Subcutaneous adipose tissue (tissue), 4 donors: ENCODE data around the gene CHST4. TPM values are rescaled to one million over a fixed set of nuclear protein-coding genes. Genes with fewer than 3 reads are reported as not detected.

Experiments used
- total RNA-seq, 4 donors: library from RNA; depleted of rRNA; stranded (reverse); fragments of >200 nt; gene quantifications; one replicate each; pipeline ENCODE4 v1.1.0, GENCODE V29; 2016
- TF ChIP-seq, protein P1 (sequence below): fragments of 450-650 bp; IDR thresholded peaks from one replicate; pipeline ENCODE4 v1.5.1; 2016; ENCODE audit warnings: low read depth, mild to moderate bottlenecking, control low read depth, antibody characterized with exemption, moderate library complexity

CHST4 gene
- total RNA-seq, 4 donors from 2014 or later, result 0.34 to 2.2 TPM; not detected in 2

DNA sequence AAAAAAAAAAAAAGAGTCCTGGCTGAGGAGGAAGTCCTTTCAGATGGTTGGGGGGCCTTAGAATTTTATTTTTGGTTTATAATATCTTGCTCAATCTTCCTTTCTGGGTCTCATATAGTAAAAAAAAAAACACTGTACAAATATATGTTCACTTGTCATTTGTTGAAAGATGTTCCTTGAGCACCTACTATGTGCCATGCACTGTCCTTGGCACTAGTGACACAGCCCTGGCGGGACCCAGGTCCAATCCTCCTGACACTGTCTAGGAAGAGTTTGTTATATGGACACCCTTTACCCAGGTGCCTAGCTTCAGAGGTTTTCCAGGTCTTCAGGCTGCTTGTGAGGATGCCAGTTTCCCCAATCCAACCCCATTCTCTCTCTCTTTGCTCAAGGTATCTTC, 2.0 kb downstream of the CHST4 start:
- TF ChIP-seq, protein P1, sequence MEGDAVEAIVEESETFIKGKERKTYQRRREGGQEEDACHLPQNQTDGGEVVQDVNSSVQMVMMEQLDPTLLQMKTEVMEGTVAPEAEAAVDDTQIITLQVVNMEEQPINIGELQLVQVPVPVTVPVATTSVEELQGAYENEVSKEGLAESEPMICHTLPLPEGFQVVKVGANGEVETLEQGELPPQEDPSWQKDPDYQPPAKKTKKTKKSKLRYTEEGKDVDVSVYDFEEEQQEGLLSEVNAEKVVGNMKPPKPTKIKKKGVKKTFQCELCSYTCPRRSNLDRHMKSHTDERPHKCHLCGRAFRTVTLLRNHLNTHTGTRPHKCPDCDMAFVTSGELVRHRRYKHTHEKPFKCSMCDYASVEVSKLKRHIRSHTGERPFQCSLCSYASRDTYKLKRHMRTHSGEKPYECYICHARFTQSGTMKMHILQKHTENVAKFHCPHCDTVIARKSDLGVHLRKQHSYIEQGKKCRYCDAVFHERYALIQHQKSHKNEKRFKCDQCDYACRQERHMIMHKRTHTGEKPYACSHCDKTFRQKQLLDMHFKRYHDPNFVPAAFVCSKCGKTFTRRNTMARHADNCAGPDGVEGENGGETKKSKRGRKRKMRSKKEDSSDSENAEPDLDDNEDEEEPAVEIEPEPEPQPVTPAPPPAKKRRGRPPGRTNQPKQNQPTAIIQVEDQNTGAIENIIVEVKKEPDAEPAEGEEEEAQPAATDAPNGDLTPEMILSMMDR, result no peak

DNA sequence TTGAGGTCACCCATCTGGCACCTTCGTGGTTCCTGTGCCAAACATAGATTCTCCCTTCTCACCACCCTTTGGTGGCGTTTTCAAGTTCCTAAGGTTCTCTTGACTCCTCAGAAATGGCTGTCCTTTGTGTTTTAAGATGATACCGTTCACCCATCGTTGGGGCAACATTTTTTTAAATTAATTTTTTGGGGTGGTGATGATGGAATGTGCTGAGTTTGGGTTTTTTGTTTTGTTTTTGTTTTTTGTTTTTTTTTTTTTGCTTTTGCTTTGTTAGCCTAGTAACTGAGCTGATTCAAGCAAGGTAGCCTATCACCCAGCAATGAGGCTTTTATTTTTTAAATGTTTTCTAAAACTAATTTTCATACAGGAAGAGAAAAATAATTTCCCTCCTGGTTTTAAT, 2.6 kb downstream of the CHST4 start:
- TF ChIP-seq, protein P1, result no peak

DNA sequence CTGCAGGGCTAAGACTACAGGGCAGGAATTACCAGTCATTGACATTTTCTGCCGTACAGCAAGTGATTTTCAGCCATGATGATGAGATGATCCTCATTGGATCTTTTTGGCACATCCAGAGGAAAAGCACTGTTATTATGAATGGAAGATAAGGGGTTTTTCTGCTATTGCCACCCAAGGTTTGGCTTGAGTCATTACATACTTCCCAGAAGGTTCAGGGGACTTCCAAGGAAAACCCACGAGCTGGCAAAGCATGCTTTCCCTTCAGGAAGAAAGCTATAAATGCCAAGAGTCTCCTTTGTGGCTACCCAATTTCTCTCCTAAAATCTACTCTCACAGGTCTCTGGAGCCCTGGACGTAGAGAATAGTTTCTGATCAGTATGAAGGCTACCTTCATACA, 6.1 kb downstream of the CHST4 start:
- TF ChIP-seq, protein P1, result no peak

DNA sequence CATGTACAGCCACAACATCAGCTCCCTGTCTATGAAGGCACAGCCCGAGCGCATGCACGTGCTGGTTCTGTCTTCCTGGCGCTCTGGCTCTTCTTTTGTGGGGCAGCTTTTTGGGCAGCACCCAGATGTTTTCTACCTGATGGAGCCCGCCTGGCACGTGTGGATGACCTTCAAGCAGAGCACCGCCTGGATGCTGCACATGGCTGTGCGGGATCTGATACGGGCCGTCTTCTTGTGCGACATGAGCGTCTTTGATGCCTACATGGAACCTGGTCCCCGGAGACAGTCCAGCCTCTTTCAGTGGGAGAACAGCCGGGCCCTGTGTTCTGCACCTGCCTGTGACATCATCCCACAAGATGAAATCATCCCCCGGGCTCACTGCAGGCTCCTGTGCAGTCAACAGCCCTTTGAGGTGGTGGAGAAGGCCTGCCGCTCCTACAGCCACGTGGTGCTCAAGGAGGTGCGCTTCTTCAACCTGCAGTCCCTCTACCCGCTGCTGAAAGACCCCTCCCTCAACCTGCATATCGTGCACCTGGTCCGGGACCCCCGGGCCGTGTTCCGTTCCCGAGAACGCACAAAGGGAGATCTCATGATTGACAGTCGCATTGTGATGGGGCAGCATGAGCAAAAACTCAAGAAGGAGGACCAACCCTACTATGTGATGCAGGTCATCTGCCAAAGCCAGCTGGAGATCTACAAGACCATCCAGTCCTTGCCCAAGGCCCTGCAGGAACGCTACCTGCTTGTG, 10.7 kb downstream of the CHST4 start:
- TF ChIP-seq, protein P1, result no peak

DNA sequence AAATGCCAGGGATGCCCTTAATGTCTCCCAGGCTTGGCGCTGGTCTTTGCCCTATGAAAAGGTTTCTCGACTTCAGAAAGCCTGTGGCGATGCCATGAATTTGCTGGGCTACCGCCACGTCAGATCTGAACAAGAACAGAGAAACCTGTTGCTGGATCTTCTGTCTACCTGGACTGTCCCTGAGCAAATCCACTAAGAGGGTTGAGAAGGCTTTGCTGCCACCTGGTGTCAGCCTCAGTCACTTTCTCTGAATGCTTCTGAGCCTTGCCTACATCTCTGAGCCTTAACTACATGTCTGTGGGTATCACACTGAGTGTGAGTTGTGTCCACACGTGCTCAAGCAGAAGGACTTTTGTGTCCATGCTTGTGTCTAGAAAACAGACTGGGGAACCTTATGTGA, 11.4 kb downstream of the CHST4 start:
- TF ChIP-seq, protein P1, result no peak

DNA sequence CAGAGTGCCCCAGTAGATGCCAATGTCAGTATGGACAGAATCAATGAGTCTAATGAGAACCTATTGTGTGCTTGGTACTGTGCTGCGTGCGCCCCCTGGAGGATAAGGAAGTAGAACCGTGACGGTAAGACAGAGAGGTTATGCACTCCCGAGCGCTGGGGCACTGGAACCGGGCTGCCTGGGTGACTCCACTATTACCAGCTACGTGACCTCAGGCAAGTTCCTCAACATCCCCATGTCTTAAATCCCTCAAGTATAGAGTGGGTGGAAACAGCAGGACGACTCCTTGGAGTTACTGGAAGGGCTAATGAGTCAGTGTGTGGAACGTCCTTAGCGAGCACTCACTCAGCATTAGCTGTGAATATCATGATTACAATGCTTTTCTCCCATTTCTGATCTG, 16.2 kb downstream of the CHST4 start:
- TF ChIP-seq, protein P1, result no peak

DNA sequence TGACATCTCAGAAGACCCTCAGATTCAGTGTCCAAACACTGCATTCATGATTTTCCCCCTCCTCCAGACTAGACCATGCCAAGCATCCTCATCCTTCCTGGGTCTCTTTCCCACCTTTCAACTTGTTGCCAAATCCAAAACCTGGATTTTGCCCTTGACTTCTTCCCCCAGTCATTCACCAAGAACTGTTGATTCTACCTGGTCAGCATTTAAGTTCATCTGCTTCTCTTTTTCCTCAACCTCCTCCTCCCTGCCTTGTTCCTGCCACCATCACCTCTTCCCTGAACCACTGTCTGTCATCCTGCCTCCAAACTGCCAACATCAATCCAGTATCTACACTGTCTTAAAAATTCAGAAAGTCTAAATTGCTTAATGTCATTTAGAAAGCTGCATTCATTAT, 20.9 kb downstream of the CHST4 start:
- TF ChIP-seq, protein P1, result no peak
